ENCODE results near the gene SNX25.
A peak's percentile ranks its signal among the peaks of the same experiment; 100 is the strongest.

Gene SNX25

DNA sequence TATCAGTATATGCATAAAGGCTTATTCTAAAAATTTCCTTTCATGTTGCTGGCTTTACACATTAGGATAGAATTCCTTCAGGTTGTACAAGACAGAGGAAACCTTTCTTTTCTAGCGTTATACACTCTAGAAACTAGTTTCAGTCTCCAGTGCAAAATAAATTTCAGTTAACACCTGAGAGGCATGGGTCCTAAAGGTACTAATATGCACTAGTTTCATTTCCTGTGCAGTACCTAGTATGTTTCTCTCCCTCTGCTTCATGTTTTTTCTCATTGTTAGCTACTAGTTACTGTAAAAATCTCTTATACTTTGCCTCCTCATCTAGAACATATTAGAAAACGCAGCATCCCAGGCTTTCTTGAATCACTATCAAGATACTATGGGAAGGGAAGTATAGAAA, 54.0 kb downstream of the SNX25 start:
- no peak for DNase-seq (ENCODE audit: low read depth in 3 of 3)

DNA sequence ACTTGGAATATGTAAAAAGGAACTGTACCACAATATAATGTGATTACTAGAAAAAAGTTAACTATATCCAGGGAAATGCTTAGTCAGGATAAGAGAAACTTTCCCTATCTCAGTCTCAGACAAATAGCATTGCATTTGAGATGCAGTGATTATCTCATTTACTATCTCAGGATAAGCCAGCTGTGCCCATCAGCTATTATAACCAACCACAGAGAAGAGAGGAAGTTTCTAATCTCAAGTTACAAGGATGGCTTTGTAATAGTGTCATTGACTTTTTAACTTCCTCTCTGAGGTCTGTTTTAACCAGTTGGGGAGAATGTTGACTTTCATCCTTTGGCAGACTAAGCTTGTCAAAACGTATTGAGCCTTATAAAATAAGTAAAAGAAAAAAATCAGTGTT, 56.5 kb downstream of the SNX25 start:
- DNase-seq (ENCODE audit: low read depth in 3 of 3): no peak

DNA sequence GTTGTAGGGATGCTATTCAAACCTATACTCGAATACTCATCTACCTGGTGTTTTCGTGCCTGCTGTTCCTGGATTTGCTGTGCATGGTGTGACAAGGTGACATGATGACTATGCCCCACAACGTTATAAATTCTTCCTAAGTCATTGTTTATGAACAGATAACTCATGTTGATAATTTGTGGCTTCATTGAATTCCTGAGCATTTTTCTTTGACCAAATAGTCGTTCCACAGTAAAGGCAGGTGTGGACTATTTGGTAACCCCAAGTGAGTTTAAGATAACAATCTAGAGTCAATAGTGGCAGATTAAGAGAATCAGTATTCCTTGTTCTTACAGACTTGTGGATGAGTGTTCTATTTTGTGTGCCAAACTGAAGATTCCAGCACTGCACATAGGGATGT, 59.9 kb downstream of the SNX25 start:
- no peak for DNase-seq (ENCODE audit: low read depth in 3 of 3)

DNA sequence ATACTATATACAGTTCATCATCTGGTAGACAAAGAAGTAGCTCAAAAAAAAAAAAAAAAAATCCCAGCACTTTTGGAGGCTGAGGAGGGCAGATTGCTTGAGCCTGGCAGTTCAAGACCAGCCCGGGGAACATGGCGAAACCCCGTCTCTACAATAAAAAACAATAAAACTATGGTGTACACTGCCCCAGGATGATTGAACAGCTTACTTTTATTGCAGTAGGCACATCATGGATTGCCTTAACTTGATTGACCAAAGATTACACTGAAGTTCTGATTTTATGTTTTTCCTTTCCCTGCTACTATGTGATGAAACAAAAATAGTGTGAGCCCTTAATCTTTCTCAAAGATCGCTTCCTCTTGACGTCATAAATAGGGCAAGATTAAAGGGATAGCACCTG, 60.6 kb downstream of the SNX25 start:
- no peak for DNase-seq (ENCODE audit: low read depth in 3 of 3)

DNA sequence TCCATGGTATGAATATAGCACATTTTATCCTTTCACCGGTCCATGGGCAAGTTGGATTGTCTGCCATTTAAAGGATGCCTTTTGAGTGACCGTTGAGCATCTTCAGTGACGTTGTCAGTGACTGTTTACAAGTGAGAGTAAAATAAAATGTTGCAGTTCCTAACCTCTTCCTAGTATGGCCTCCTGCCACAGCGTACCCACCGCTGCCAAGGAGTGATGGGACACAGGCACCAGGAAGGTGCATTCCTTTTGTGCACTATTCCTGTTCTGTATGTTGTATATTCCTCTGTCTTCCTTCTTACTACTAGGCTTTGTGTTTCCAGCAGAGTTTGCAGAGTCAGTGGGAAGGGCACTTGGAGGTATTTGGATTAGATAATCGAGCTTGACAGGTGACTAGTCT, 61.5 kb downstream of the SNX25 start:
- DNase-seq (ENCODE audit: low read depth in 3 of 3): no peak

DNA sequence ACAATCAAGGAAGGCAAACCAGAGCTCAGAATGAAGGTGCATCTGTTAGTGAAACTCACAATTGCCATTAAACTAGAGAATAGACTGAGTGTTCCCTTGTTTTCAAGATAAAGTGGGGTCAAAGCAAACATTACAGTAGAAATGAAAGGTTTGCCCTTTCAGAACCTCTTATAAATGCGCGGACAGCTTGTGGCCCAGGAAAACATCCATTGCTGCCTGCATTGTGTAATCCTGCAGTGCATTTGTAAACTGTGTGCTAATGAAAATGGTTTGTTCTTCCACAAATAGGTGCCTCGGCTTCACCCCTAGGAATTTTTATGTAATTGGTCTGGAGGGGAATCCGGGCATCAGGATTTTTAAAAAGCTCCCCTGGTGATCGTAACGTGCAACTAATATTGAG, 62.8 kb downstream of the SNX25 start:
- DNase-seq (ENCODE audit: low read depth in 3 of 3): no peak

DNA sequence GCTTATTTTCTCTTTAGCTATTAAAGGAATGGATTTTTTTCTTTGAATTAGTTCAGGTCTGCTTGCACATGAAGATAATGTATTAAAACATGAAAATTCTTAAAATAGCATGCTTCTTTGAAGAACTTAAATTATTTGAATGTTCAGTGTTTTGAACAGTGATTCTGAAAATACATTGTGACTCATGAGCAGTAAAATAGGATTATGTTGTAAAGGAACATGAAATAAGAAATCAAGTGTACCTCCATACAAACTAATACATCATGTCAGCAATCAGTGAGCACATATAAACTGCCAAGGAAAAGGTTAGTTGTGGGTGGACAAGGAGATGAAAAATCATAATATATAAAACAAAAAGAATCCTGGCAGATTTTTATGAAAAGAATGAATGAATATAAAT, 66.1 kb downstream of the SNX25 start:
- DNase-seq (ENCODE audit: low read depth in 3 of 3): no peak

DNA sequence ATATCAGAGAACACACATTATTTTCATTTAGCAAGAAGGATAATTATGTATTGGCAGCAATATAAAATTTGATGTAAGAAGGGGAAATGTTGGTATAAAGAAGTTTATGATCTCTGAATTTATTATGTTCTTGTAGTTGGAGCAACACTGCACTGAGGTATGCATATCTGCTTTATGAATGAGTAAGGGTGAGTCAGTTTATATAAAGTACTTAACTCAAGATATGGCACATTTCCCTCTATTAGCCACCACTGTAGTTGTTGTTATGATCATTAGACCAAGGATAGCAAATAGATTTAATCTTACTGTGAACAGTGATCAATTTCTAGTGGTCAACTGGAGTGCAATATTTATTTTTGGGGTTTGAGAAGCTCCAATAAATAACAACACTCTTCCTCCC, 66.6 kb downstream of the SNX25 start:
- no peak for DNase-seq (ENCODE audit: low read depth in 3 of 3)

DNA sequence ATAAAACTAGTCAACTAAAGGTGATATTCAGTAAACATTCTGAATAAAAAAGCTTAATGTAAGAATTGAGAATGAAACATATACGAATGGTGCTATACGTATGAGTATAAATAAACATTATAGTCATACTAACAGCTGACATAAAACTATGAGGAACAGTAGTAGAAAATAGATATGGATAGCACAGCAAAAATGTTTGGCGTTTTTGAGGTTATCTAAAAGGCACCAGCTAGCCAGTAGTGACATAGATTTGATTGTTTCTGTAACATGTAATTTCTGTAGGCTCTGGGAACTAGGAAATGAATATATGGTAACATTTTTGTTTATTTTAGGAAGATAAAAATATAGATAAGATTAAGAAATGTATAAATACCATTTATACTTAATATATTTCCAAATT, 69.3 kb downstream of the SNX25 start:
- no peak for DNase-seq (ENCODE audit: low read depth in 3 of 3)

DNA sequence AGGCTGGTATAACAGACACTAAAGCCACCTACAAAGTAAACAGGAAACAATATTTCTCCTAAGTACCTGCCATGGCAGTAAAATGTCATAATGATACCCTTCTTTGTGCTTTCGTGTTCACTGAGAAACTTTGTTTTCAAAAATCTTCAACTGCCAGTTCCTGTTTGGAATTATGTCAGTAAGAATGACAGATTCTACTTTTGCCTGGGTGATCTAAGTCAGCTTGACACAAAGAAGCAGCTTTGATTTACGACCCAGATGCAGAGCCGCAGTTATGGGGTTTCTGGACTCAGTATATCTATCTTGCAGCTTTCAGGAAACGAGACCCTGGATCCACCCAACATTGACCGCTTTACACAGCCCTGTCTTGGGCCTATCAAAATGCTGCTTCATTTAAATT, 71.2 kb downstream of the SNX25 start:
- DNase-seq (ENCODE audit: low read depth in 3 of 3): no peak

DNA sequence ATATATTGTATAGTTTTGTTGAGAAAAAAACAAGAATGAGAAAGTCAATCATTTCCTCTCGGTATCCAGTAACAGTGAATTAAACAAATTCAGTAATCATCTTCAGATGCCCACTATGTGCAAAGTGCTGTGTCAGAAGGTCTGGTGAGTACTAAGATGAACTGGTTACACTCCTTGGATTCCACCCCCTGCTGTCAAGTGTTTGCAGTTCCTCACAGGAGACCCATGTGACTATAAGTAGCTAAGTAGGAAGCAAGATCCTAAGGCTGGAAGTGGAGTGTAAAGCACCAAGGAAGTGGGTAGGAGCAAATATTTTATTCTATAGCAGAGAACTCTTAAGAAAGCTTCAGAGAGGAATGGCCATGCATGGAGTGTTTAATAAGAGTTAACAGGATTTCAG, 73.6 kb downstream of the SNX25 start:
- DNase-seq (ENCODE audit: low read depth in 3 of 3): no peak

DNA sequence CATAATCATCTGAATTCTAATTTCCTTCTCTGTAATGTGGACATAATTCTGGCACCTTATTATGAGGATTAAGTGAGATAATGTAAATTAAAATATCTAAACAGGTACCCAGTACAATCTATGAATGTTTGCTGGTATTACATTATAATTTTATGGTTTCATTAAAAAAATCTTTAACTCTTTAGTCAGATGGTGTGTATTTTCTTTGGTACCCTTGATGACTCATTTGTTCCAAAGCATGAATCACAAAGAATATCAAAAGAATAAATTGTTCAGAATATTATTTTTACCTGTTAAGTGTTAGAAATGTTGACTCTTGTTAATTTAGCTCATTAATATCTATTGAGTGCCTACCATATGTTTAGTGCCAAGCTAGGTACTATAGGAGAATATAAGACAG, 74.3 kb downstream of the SNX25 start:
- DNase-seq (ENCODE audit: low read depth in 3 of 3): no peak

DNA sequence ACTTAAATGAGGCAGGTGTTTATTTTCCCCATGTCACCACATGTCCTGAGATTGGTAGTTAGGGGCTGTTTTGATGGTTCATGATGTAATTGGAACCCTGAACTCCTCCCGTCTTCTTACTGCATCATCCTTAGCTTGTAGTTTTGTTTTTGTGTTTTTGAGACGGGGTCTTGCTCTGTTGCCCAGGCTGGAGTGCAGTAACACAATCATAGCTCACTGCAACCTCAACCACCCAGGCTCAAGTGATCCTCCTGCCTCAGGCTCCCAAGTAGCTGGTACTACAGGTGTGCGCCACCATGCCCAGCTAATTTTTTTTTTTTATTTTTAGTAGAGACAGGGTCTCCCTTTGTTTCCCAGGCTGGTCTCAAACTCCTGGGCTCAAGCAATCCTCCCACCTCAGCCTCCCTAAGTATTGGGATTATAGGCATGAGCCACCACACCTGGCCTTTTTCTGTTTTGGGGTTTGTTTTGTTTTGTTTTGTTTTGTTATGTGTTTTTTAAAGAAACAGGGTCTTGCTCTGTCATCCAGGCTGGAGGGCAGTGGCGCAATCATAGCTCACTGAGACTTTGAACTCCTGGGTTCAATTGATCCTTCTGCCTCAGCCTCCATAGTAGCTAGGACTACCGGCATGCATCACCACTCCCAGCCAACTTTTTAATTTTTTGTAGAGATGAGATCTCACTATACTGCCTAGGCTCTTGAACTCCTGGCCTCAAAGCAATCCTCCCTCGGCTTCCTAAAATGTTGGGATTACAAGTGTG, 76.4 kb downstream of the SNX25 start:
- no peak for DNase-seq (ENCODE audit: low read depth in 3 of 3)

DNA sequence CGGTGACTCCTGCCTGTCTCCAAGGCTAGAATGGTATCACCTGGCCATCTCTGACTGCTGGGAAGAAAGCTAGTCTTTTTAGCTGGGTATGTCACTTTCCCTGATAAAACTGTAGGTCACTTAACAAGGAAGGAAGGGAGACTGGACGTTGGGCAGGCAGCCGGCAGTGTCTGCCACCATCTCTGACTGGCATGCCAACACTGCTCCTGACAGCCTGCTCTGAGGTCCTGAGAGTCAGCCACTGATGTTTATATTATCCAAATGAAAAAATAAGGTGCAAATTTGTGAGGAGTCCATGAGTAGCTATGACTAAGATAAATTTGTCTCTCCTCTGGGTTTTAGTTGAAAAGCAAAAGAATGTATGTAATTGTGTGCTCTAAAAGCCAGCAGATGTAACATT, 77.2 kb downstream of the SNX25 start:
- DNase-seq (ENCODE audit: low read depth in 3 of 3): no peak

DNA sequence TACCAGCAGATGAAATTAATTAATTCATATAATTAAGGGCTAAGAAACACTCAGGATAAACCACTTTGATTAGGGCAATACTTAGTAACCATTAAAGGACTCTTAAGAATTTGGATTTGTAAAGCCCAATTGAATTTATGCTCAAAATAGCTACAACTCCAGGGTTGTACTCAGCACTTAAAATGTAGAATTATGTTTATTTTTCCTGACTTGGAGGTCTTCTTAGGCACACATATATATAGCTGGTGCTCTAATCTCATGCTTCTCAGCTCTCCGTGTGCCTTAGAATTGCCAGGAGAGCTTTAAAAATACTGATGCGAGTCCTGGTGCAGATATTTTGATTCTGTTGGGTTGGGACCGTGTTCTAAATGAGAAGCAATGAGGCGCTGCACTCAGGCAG, 77.6 kb downstream of the SNX25 start:
- no peak for DNase-seq (ENCODE audit: low read depth in 3 of 3)

DNA sequence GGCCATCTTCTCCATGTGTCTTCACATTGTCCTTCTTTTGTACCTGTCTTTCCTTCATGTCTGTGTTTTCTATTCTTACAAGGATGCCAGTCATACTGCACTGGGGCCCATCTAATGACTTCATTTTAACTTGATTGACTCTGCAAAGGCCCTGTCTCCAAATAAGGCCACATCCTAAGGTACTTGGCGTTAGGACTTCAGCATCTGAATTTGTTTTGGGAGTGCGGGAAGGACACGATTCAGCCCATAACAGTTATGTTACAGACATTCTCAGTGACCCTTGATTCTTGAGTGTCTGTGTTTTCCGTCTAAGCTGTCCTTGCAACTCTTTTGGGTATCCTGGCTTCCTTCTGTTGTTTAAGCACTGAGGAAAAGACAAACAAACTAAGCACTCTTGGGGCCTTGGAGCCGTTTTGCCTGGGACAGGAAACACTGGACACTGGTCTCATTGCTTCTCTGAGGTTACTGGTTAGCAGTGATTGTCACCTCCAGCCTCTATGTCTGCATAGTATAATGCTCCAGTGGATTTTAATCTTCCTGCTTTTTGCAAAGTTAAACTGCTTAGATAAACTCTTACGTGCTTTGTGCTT, 80.7 kb downstream of the SNX25 start:
- no peak for DNase-seq (ENCODE audit: low read depth in 3 of 3)

DNA sequence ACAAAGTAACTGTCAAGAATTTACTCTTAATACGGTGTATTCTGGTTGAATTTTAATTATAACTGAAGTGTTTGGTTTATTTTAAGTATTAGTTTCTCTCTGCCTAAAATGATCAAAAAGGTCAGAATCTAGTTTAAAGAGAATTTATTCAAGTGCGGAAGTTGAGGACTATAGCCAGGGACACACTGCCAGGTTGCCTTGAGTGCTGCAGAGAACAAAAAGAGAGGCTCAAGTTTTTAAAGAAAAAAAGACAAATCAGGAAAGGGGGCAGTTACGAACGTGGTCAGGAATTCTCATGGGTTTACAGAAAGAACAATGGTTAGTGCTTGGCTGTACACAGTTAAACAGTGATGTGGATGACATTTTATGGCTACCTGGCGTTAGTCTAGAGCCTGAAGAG, 81.3 kb downstream of the SNX25 start:
- no peak for DNase-seq (ENCODE audit: low read depth in 3 of 3)

DNA sequence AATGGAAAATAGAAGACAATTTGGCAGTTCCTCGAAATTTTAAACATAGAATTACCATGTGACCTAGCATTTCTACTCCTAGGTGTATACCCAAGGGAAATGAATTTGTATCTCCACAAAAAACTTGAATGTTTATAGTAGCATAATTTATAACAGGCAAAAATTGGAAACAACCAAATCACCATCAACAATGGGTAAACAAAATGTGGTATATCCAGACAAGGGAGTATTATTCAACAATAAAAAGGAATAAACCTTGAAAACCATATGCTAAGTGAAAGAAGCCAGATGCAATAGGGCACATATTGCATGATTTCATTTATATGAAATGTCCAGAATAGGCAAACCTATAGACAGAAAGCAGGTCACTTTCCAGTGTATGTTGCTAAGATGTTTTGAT, 83.8 kb downstream of the SNX25 start:
- DNase-seq (ENCODE audit: low read depth in 3 of 3): no peak

DNA sequence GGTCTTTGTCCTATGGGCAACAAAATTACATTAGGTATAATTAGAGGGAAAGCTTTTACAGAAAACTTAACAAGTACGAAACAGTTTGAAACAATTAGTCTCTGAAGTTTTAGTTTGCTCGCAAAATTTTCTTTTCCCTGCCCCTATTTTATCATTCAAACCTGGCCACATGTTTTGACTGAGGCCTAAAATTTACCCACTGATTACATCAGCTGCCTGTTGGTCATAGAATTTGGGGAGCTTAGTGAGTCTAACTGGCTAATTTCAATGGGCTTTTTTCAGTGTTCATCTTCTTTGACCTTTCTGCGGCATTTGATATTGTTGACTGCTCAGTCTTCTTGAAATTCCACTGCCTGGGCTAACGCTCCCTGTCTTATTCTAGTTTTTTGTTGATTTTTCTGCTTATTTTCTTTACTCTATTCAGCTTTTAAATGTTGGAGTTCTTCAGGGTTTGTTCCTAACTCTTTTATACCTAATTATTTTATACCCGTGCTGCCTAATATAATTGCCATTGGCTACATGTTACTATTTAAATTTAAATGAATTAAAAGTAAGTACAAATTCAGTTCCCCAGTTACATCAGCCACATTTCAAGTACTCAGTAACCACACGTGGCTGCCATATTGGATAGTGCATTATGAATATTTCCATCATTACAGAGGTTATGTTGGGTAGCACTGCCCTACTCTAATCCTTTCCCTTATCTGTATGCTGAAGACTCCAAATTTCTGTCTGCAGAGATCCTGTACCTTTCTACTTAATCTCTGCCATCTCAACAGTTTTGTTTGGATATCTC, 87.5 kb downstream of the SNX25 start:
- no peak for DNase-seq (ENCODE audit: low read depth in 3 of 3)

DNA sequence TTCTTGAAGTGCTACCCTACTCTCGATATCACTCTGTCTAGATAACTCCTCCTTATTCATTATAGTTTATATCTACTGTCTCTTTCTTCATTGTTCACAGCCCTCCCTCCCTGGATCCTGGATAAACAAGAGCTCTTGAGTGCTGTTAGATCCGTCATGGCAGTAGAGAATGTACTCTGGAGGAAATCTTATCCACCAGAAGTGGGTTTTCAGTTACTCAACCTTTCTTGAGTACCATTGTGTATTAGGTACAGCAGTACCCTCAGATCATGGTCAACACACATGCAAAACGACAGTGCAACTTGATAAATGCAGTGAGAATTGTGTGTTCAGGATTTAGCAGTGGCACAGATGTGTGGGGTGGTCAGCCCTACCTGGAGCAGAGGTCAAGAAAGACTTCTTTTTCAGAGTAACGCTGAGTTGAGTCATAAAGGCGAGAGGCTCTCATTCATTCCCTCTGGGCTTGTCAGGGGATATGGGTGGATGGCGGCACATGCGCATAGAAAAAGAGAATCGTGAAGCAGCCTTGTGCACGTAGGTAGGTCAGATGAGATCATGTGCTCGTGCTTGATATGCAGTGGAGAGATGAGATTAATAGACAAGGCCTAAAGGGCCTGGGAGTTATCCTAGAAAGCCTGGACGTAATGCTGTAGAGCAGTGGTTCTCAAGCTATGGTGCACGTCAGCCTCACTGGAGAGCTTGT, 89.5 kb downstream of the SNX25 start:
- DNase-seq (ENCODE audit: low read depth in 3 of 3): no peak

DNA sequence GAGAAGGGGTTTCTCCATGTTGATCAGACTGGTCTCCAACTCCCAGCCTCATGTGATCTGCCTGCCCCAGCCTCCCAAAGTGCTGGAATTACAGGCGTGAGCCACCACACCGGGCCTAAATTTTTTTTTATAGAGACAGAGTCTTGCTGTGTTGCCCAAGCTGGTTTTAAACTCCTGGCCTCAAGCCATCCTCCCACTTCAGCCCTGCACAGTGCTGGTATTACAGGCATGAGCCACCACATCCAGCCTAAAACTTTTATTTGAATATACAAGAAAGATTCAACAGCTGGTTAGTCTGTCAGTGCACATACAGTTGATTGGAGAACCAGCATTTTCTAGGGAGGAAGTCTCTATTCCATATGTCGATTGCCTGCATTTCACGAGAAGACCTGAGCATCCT, 95.1 kb downstream of the SNX25 start:
- no peak for DNase-seq (ENCODE audit: low read depth in 3 of 3)

DNA sequence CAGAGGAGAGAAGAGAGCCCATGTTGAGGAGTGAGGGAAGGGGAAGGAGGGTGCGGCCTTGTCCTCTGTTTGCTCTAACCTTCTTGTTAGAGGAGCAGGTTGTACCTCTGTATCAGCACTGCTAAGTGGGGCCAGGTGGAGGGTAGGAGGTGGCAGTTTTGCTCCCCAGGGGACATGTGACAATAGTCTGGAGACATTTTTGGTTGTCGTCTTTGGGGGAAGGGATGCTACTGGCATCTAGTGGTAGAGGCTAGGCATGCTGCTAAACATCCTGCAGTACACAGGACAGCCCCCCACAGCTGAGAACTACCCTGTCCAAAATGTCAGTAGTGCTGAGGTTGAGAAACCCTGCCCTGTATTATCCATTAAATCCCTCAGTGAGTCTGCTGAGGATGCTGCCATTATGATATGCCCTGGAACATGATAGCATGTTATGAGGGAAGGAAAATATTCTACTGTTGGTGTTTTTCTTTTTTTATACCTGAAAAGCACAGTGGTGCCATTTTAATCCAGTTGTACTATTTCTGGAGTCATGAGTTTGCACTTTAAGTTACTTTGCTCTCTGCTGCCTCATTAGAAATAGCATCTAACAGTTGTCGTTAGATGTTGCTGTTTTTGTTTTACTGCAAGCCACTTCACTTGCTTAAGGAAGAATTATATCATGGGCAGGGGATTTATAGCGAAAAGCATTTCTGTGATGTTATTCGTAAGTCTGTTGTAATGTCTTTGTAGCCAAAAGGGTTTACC, 95.7 kb downstream of the SNX25 start:
- peak; percentile 0 to 3 (median 1) for DNase-seq (ENCODE audit: low read depth in 3 of 3)
